ENCODE data around the gene SEC14L2.

GRCh38 chr22:30361916-30362650 is 34.7 kb upstream of the SEC14L2 start:
- TF ChIP-seq CTCF (conservative IDR thresholded peaks at IDR 0.05; ENCODE audit: low read depth in 2 of 2) = no peak
- TF ChIP-seq REST (IDR thresholded peaks at IDR 0.05; ENCODE audit: unreplicated experiment) = no peak
- no peak for TF ChIP-seq JUNB (IDR thresholded peaks at IDR 0.05; ENCODE audit: unreplicated experiment)
- TF ChIP-seq EZH2phosphoT487 (IDR thresholded peaks at IDR 0.05; ENCODE audit: unreplicated experiment) = no peak
- no peak for TF ChIP-seq EZH2 (IDR thresholded peaks at IDR 0.05; ENCODE audit: low read depth, unreplicated experiment)
- TF ChIP-seq POLR2AphosphoS5 (IDR thresholded peaks at IDR 0.05; ENCODE audit: low read depth) = no peak
- no peak for TF ChIP-seq NANOG (IDR thresholded peaks at IDR 0.05; ENCODE audit: borderline replicate concordance)
- no peak for TF ChIP-seq CREB1 (CRISPR knock-in tag; IDR thresholded peaks at IDR 0.05; ENCODE audit: low read depth)
- no peak for TF ChIP-seq ZNF462 (CRISPR knock-in tag; IDR thresholded peaks at IDR 0.05)
